PFSK-1 (cell line): ENCODE results near the gene OR52J3.

Source experiments
- FOXP2 ChIP-seq: optimal IDR thresholded peaks from 2 replicates; pipeline ENCODE3; 2011; ENCODE audit warnings: borderline replicate concordance, control low read depth, inconsistent platforms; ENCODE audit not compliant: insufficient read depth; ENCODE audit errors: extremely low read length, extremely low read depth
- POLR2AphosphoS5 ChIP-seq: IDR thresholded peaks from 2 replicates; pipeline ENCODE4 v1.6.1; 2012; ENCODE audit warnings: low read depth, mild to moderate bottlenecking, control low read depth, low read length, moderate library complexity
- SIN3A ChIP-seq: IDR thresholded peaks from 2 replicates; pipeline ENCODE4 v1.6.1; 2012; ENCODE audit warnings: mild to moderate bottlenecking, low read length, moderate library complexity, borderline replicate concordance; ENCODE audit not compliant: insufficient read depth
- TAF1 ChIP-seq: IDR thresholded peaks from 2 replicates; pipeline ENCODE4 v1.6.1; 2012; ENCODE audit warnings: low read length, control low read depth, borderline replicate concordance; ENCODE audit not compliant: insufficient read depth
- TF ChIP-seq, protein P1 (sequence below), 2 experiments: IDR thresholded peaks; 2 replicates each; pipeline versions ENCODE4 v1.6.1 to v1.8.0; 2011 to 2012; ENCODE audit warnings: low read depth in 2 of 2, low read length in 2 of 2, control low read depth in 1 of 2, inconsistent platforms in 1 of 2, mild to moderate bottlenecking in 1 of 2, moderate library complexity in 1 of 2; ENCODE audit not compliant: insufficient read depth in 1 of 2

OR52J3 gene

DNA sequence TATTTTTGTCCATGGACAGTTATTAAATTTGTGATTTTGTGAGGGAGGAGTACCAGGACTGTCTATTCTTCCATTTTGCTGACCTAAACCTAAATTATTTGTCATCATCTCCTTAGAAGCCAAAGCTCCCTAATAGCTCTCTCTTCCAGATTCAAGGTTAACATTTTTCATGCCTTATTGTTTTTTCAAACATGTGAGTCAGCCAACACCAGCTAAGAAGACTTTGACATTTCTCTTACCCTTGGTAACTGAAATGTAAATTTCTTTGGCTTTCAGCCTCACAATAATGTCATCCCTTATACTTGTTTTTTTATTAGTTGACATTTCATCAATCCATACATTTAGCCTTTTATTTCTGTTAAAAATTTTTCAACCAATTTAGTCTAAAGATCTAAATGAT is 42.2 kb downstream of the OR52J3 start:
- TF ChIP-seq TAF1 (no peak), SIN3A (no peak)

DNA sequence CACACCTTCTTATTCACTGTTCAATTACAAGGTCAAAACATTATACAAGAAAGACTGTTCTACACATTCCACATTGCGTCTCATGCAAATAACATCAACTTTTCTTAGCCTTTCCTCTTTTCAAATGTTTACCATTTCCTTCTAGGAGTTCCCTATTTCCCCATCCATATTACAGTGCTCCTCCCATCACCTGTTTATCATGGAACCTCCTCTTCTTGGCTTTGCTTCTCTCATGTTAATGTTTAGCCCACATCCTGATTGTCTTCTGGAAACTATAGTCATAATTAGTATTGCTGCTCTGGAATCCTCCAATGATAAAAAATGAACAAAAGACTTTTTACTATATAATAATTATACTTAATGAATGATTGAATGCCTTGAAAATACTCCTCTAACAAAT is 44.3 kb downstream of the OR52J3 start:
- TF ChIP-seq, protein P1, sequence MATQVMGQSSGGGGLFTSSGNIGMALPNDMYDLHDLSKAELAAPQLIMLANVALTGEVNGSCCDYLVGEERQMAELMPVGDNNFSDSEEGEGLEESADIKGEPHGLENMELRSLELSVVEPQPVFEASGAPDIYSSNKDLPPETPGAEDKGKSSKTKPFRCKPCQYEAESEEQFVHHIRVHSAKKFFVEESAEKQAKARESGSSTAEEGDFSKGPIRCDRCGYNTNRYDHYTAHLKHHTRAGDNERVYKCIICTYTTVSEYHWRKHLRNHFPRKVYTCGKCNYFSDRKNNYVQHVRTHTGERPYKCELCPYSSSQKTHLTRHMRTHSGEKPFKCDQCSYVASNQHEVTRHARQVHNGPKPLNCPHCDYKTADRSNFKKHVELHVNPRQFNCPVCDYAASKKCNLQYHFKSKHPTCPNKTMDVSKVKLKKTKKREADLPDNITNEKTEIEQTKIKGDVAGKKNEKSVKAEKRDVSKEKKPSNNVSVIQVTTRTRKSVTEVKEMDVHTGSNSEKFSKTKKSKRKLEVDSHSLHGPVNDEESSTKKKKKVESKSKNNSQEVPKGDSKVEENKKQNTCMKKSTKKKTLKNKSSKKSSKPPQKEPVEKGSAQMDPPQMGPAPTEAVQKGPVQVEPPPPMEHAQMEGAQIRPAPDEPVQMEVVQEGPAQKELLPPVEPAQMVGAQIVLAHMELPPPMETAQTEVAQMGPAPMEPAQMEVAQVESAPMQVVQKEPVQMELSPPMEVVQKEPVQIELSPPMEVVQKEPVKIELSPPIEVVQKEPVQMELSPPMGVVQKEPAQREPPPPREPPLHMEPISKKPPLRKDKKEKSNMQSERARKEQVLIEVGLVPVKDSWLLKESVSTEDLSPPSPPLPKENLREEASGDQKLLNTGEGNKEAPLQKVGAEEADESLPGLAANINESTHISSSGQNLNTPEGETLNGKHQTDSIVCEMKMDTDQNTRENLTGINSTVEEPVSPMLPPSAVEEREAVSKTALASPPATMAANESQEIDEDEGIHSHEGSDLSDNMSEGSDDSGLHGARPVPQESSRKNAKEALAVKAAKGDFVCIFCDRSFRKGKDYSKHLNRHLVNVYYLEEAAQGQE (IDR thresholded peaks at IDR 0.05; ENCODE audit: insufficient read depth in 1 of 2, low read depth in 2 of 2, low read length in 2 of 2): no peak
- TF ChIP-seq SIN3A (no peak), TAF1 (no peak), POLR2AphosphoS5 (no peak), FOXP2 (no peak)

GRCh38 chr11:5092821-5093585 is 46.7 kb downstream of the OR52J3 start:
- TF ChIP-seq FOXP2 (no peak), TAF1 (no peak), POLR2AphosphoS5 (no peak)

DNA sequence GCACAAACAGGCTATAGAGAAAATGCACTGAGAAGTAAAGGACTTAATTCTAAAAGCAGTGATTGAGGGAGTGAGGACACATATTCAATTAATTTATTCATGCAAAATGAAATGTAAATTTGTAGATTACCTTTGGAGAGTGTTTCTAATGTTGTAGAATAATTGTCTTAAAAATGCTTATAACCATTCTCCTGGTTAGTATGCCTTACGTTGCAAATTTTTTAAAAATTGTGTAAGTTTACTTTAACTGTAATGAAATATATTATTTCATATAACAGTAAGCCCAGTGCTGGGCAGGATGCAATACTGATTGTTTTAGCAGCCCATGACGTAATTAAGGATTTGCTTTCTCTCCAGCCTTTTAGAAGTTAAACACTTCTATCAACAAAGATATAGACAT is 49.7 kb downstream of the OR52J3 start:
- no peak for TF ChIP-seq SIN3A
- TF ChIP-seq FOXP2: no peak
- TF ChIP-seq TAF1: no peak
- TF ChIP-seq, protein P1 (IDR thresholded peaks at IDR 0.05; ENCODE audit: insufficient read depth in 1 of 2, low read depth in 2 of 2, low read length in 2 of 2): no peak
- no peak for TF ChIP-seq POLR2AphosphoS5
